ENCODE results near the gene SYT5. TPM values are rescaled to one million over a fixed set of nuclear protein-coding genes. Genes with fewer than 3 reads are reported as not detected.
A peak's percentile ranks its signal among the peaks of the same experiment; 100 is the strongest.

Gene SYT5
- polyA plus RNA-seq, 3 donors = not detected

- no peaks in the 10 kb centered on the region for H3K36me3 Mint-ChIP-seq
- Histone ChIP-seq H3K4me3 (replicated peaks in 1 of 3; ENCODE audit: low read depth in 2 of 3, low read length in 3 of 3) (no peak overlapping the region), H3K4me2 (replicated peaks; ENCODE audit: extremely low read depth, low read length, poor library complexity, severe bottlenecking) (no peak overlapping the region), H3K9me3 (replicated peaks in 1 of 2; ENCODE audit: control insufficient read depth in 1 of 2, insufficient read depth in 1 of 2, low read length in 2 of 2) (no peaks in the 10 kb centered on the region), H3K36me3 (replicated peaks in 1 of 2; ENCODE audit: control insufficient read depth in 1 of 2, insufficient read depth in 2 of 2, low read length in 2 of 2) (no peaks in the 10 kb centered on the region), H4K20me1 (ENCODE audit: insufficient read depth, low read length) (no peaks in the 10 kb centered on the region), H3K4me1 (ENCODE audit: control insufficient read depth in 1 of 2, insufficient read depth in 2 of 2, low read length in 2 of 2) (peaks cover 4 to 6% of the 10 kb centered on the region in 2 donors), H3K27ac (ENCODE audit: low read depth in 1 of 2, low read length in 2 of 2) (no peak overlapping the region), H3K79me2 (ENCODE audit: insufficient read depth, low read length) (no peaks in the 10 kb centered on the region), H3K27me3 (ENCODE audit: control insufficient read depth in 2 of 2, insufficient read depth in 2 of 2, low read length in 2 of 2) (peaks cover 0 to 9% of the 10 kb centered on the region in 2 donors), H2AFZ (ENCODE audit: insufficient read depth, low read depth, low read length, poor library complexity, severe bottlenecking) (no peak overlapping the region), H3K9ac (ENCODE audit: insufficient read depth, low read length, poor library complexity, severe bottlenecking) (no peak overlapping the region)
- H3K27me3 Mint-ChIP-seq (ENCODE audit: low read depth in 3 of 3) = peaks cover 34 to 45% (median 38%) of the 10 kb centered on the region in 3 donors
- H3K9me3 Mint-ChIP-seq = peaks cover 0 to 4% (median 0%) of the 10 kb centered on the region in 7 donors
- intact Hi-C loops (cut with micrococcal nuclease) = no loop called here
- WGBS (ENCODE audit: insufficient coverage) = 51% methylated on average over 3 of the region's 14 CpGs
- H3K27ac Mint-ChIP-seq = peak overlapping the region in 1 of 7 donors; percentile 51
- no peak for TF ChIP-seq CTCF (IDR thresholded peaks at IDR 0.05)
- H3K4me3 Mint-ChIP-seq = no peak overlapping the region
- peaks cover 14% of the 10 kb centered on the region for H3K4me1 Mint-ChIP-seq
- no peak for DNase-seq
These were observed 47.5 kb downstream of the SYT5 start for GRCh38 chr19:55132453-55133129.

GRCh38 chr19:55131421-55131820 is 48.7 kb downstream of the SYT5 start:
- H3K9ac ChIP-seq (ENCODE audit: insufficient read depth, low read length, poor library complexity, severe bottlenecking) = no peak overlapping the region
- H3K4me3 ChIP-seq (replicated peaks in 1 of 3; ENCODE audit: low read depth in 2 of 3, low read length in 3 of 3) = no peak overlapping the region
- WGBS (ENCODE audit: insufficient coverage) = 97% methylated on average over 15 of the region's 16 CpGs
- Mint-ChIP-seq H3K36me3 (no peaks in the 10 kb centered on the region), H3K9me3 (peaks cover 0 to 3% (median 0%) of the 10 kb centered on the region in 7 donors), H3K4me1 (peaks cover 14% of the 10 kb centered on the region), H3K27me3 (ENCODE audit: low read depth in 3 of 3) (peaks cover 32 to 50% (median 35%) of the 10 kb centered on the region in 3 donors), H3K4me3 (peak overlapping the region in 1 of 2 donors; percentile 56), H3K27ac (no peak overlapping the region)
- DNase-seq = no peak
- peaks cover 4 to 6% of the 10 kb centered on the region in 2 donors for H3K4me1 ChIP-seq (ENCODE audit: control insufficient read depth in 1 of 2, insufficient read depth in 2 of 2, low read length in 2 of 2)
- no peak for TF ChIP-seq CTCF (IDR thresholded peaks at IDR 0.05)
- intact Hi-C loops (cut with micrococcal nuclease) = no loop called here
- H3K27me3 ChIP-seq (ENCODE audit: control insufficient read depth in 2 of 2, insufficient read depth in 2 of 2, low read length in 2 of 2) = peaks cover 0 to 9% of the 10 kb centered on the region in 2 donors
- no peaks in the 10 kb centered on the region for H3K79me2 ChIP-seq (ENCODE audit: insufficient read depth, low read length)
- H2AFZ ChIP-seq (ENCODE audit: insufficient read depth, low read depth, low read length, poor library complexity, severe bottlenecking) = no peak overlapping the region
- no peaks in the 10 kb centered on the region for H4K20me1 ChIP-seq (ENCODE audit: insufficient read depth, low read length)
- no peaks in the 10 kb centered on the region for H3K36me3 ChIP-seq (replicated peaks in 1 of 2; ENCODE audit: control insufficient read depth in 1 of 2, insufficient read depth in 2 of 2, low read length in 2 of 2)
- no peak overlapping the region for H3K4me2 ChIP-seq (replicated peaks; ENCODE audit: extremely low read depth, low read length, poor library complexity, severe bottlenecking)
- H3K27ac ChIP-seq (ENCODE audit: low read depth in 1 of 2, low read length in 2 of 2) = no peak overlapping the region
- no peaks in the 10 kb centered on the region for H3K9me3 ChIP-seq (replicated peaks in 1 of 2; ENCODE audit: control insufficient read depth in 1 of 2, insufficient read depth in 1 of 2, low read length in 2 of 2)

Small RNAs within 50 kb of the gene (small RNA-seq; reads per million reads assigned to genes)
- gene MIR7975 (ENCODE audit: insufficient read length, low read depth) = not detected
- gene RF01210 (ENCODE audit: insufficient read length, low read depth) = not detected

Other genes starting within 250 kb of the SYT5 start
- gene NLRP7, start 232.8 kb downstream of the SYT5 start, polyA plus RNA-seq = not detected
- gene NLRP2, start 213.9 kb downstream of the SYT5 start, polyA plus RNA-seq = under 1 TPM; 0.24 to 0.91 (median 0.61) TPM
- 1 to 10 TPM in 1 of 3 donors, under 1 TPM in 2; 0.03 to 1.1 (median 0.14) TPM for gene GP6, start 142.0 kb downstream of the SYT5 start, polyA plus RNA-seq
- gene RDH13, start 117.1 kb downstream of the SYT5 start, polyA plus RNA-seq = 1 to 10 TPM; 1.6 to 4.0 (median 2.3) TPM
- gene EPS8L1, start 104.4 kb downstream of the SYT5 start, polyA plus RNA-seq = 1 to 10 TPM; 1.5 to 5.0 (median 1.8) TPM
- gene PPP1R12C, start 62.7 kb downstream of the SYT5 start, polyA plus RNA-seq = 100 to 1,000 TPM in 1 of 3 donors, 1 to 10 TPM in 2; 2.1 to 206 (median 2.6) TPM
- 10 to 100 TPM in 1 of 3 donors, 1 to 10 TPM in 2; 9.4 to 41.9 (median 9.8) TPM for gene TNNT1, start 31.1 kb downstream of the SYT5 start, polyA plus RNA-seq
- 1 to 10 TPM in 1 of 3 donors, not detected in 2; 1.2 TPM for gene TNNI3, start 22.6 kb downstream of the SYT5 start, polyA plus RNA-seq
- gene DNAAF3, start 13.7 kb downstream of the SYT5 start, polyA plus RNA-seq = under 1 TPM in 1 of 3 donors, not detected in 2; 0.19 TPM
- gene PTPRH, start 29.2 kb upstream of the SYT5 start, polyA plus RNA-seq = under 1 TPM in 2 of 3 donors, not detected in 1; 0.08 to 0.53 TPM
- gene TMEM86B, start 48.5 kb upstream of the SYT5 start, polyA plus RNA-seq = 10 to 100 TPM in 1 of 3 donors, under 1 TPM in 2; 0.16 to 10.7 (median 0.38) TPM
- gene PPP6R1, start 78.7 kb upstream of the SYT5 start, polyA plus RNA-seq = 10 to 100 TPM; 16.9 to 91.3 (median 22.0) TPM
- gene HSPBP1, start 99.8 kb upstream of the SYT5 start, polyA plus RNA-seq = 10 to 100 TPM; 12.3 to 17.0 (median 15.3) TPM
- gene BRSK1, start 103.7 kb upstream of the SYT5 start, polyA plus RNA-seq = not detected
- 10 to 100 TPM; 10.1 to 65.6 (median 11.2) TPM for gene TMEM150B, start 145.1 kb upstream of the SYT5 start, polyA plus RNA-seq
- gene KMT5C, start 159.6 kb upstream of the SYT5 start, polyA plus RNA-seq = 10 to 100 TPM in 1 of 3 donors, 1 to 10 TPM in 1, under 1 TPM in 1; 0.89 to 26.9 (median 1.5) TPM
- under 1 TPM in 1 of 3 donors, not detected in 2; 0.36 TPM for gene COX6B2, start 174.4 kb upstream of the SYT5 start, polyA plus RNA-seq
- not detected for gene GARIN5B, start 183.0 kb upstream of the SYT5 start, polyA plus RNA-seq
- not detected for gene IL11, start 190.2 kb upstream of the SYT5 start, polyA plus RNA-seq
- gene TMEM190, start 196.5 kb upstream of the SYT5 start, polyA plus RNA-seq = not detected
- gene TMEM238, start 204.0 kb upstream of the SYT5 start, polyA plus RNA-seq = not detected
- gene RPL28, start 205.6 kb upstream of the SYT5 start, polyA plus RNA-seq = 1,000 to 10,000 TPM in 1 of 3 donors, 100 to 1,000 TPM in 2; 199 to 3,862 (median 208) TPM
- 10 to 100 TPM; 16.1 to 40.9 (median 21.9) TPM for gene UBE2S, start 227.5 kb upstream of the SYT5 start, polyA plus RNA-seq